ENCODE measurements around the gene FAIM2. TPM values are rescaled to one million over a fixed set of nuclear protein-coding genes. Genes with fewer than 3 reads are reported as not detected.

Gene FAIM2
- total RNA-seq, 1 donor from 2014 or later, result not detected

GRCh38 chr12:49910331-49911212 lies 6.9 kb upstream of the FAIM2 start:
- intact Hi-C loops (cut with micrococcal nuclease), result no loop called here
- no peaks in the 10 kb centered on the region for H3K4me1 Mint-ChIP-seq
- POLR2A ChIA-PET, result no interaction called here
- no peaks in the 10 kb centered on the region for H3K36me3 Mint-ChIP-seq (ENCODE audit: low read depth)
- H3K27me3 Mint-ChIP-seq, result peaks cover 22% of the 10 kb centered on the region
- DNase-seq (no peak), ATAC-seq (ENCODE audit: low read depth) (no peak)
- CTCF ChIA-PET, result no interaction called here
- no peak overlapping the region for H3K4me3 Mint-ChIP-seq
- no peak overlapping the region for H3K27ac Mint-ChIP-seq
- TF ChIP-seq CTCF (IDR thresholded peaks at IDR 0.05), result no peak
- H3K9me3 Mint-ChIP-seq, result no peaks in the 10 kb centered on the region

- Mint-ChIP-seq H3K27ac (no peak overlapping the region), H3K36me3 (ENCODE audit: low read depth) (no peaks in the 10 kb centered on the region), H3K9me3 (no peaks in the 10 kb centered on the region), H3K27me3 (peaks cover 25% of the 10 kb centered on the region), H3K4me3 (no peak overlapping the region), H3K4me1 (no peaks in the 10 kb centered on the region)
- TF ChIP-seq CTCF (IDR thresholded peaks at IDR 0.05), result no peak
- POLR2A ChIA-PET, result no interaction called here
- DNase-seq (no peak), ATAC-seq (ENCODE audit: low read depth) (no peak)
- CTCF ChIA-PET, result no interaction called here
- intact Hi-C loops (cut with micrococcal nuclease), result no loop called here
Measured at GRCh38 chr12:49909826-49910225, 6.1 kb upstream of the FAIM2 start.

GRCh38 chr12:49909356-49909755 lies 5.7 kb upstream of the FAIM2 start:
- no peak for DNase-seq
- Mint-ChIP-seq H3K9me3 (no peaks in the 10 kb centered on the region), H3K4me3 (no peak overlapping the region), H3K36me3 (ENCODE audit: low read depth) (no peaks in the 10 kb centered on the region), H3K27me3 (peaks cover 30% of the 10 kb centered on the region), H3K27ac (no peak overlapping the region), H3K4me1 (peaks cover 3% of the 10 kb centered on the region)
- no peak for ATAC-seq (ENCODE audit: low read depth)
- CTCF ChIA-PET, result no interaction called here
- no peak for TF ChIP-seq CTCF (IDR thresholded peaks at IDR 0.05)
- POLR2A ChIA-PET, result no interaction called here
- intact Hi-C loops (cut with micrococcal nuclease), result no loop called here

- DNase-seq, result no peak
- TF ChIP-seq CTCF (IDR thresholded peaks at IDR 0.05), result no peak
- no peak for ATAC-seq (ENCODE audit: low read depth)
- Mint-ChIP-seq H3K4me1 (peaks cover 9% of the 10 kb centered on the region), H3K27ac (no peak overlapping the region), H3K9me3 (no peaks in the 10 kb centered on the region), H3K4me3 (no peak overlapping the region), H3K36me3 (ENCODE audit: low read depth) (no peaks in the 10 kb centered on the region), H3K27me3 (peaks cover 40% of the 10 kb centered on the region)
- intact Hi-C loops (cut with micrococcal nuclease), result no loop called here
- POLR2A ChIA-PET, result no interaction called here
- CTCF ChIA-PET, result no interaction called here
Measured at GRCh38 chr12:49907352-49907751, 3.7 kb upstream of the FAIM2 start.

GRCh38 chr12:49905718-49906314 lies 2.1 kb upstream of the FAIM2 start:
- intact Hi-C loops (cut with micrococcal nuclease), result no loop called here
- H3K27ac Mint-ChIP-seq, result no peak overlapping the region
- H3K27me3 Mint-ChIP-seq, result peaks cover 39% of the 10 kb centered on the region
- no peak for TF ChIP-seq CTCF (IDR thresholded peaks at IDR 0.05)
- no peak overlapping the region for H3K4me3 Mint-ChIP-seq
- no peaks in the 10 kb centered on the region for H3K9me3 Mint-ChIP-seq
- DNase-seq (no peak), ATAC-seq (ENCODE audit: low read depth) (no peak)
- peaks cover 9% of the 10 kb centered on the region for H3K4me1 Mint-ChIP-seq
- ChIA-PET POLR2A (no interaction called here), CTCF (interaction anchor here (1.4 kb wide), 1 partner anchor 40 kb away, joined by 4 read pairs; no protein-coding TSS in a partner anchor)
- H3K36me3 Mint-ChIP-seq (ENCODE audit: low read depth), result no peaks in the 10 kb centered on the region
